A673 (cell line): ENCODE measurements around the gene NCAPH2.

Source experiments
- EZH2 ChIP-seq: fragments of 200-600 bp; sonication (generic); IDR thresholded peaks from 2 replicates; pipeline ENCODE4 v1.6.1; 2017; ENCODE audit warnings: borderline replicate concordance, low read depth, mild to moderate bottlenecking, mixed read lengths, antibody characterized with exemption, low read length; ENCODE audit not compliant: poor library complexity, severe bottlenecking
- TF ChIP-seq, protein P1 (sequence below): fragments of 300-800, 200-600 bp; sonication (generic); conservative IDR thresholded peaks from 2 replicates; pipeline ENCODE4 v1.5.1; 2017; ENCODE audit warnings: low read depth, mild to moderate bottlenecking, antibody characterized with exemption, low read length, moderate library complexity, mixed read lengths

DNA sequence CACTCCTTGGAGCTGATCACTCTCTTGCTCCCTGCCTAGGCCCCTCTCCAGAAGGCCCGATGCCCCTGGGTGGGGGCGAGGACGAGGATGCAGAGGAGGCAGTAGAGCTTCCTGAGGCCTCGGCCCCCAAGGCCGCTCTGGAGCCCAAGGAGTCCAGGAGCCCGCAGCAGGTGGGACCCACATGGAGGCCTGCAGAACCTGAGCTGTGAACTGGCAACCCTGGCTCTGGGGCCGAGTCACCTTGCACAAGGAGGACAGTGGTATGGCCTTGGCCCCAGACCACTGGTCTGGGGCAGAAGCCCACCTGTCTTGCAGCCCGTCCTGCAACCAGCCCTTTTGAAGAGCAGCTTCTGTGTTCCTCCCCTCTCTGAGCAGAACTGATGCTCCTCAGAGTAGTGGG, 11.1 kb downstream of the NCAPH2 start:
- TF ChIP-seq, protein P1, sequence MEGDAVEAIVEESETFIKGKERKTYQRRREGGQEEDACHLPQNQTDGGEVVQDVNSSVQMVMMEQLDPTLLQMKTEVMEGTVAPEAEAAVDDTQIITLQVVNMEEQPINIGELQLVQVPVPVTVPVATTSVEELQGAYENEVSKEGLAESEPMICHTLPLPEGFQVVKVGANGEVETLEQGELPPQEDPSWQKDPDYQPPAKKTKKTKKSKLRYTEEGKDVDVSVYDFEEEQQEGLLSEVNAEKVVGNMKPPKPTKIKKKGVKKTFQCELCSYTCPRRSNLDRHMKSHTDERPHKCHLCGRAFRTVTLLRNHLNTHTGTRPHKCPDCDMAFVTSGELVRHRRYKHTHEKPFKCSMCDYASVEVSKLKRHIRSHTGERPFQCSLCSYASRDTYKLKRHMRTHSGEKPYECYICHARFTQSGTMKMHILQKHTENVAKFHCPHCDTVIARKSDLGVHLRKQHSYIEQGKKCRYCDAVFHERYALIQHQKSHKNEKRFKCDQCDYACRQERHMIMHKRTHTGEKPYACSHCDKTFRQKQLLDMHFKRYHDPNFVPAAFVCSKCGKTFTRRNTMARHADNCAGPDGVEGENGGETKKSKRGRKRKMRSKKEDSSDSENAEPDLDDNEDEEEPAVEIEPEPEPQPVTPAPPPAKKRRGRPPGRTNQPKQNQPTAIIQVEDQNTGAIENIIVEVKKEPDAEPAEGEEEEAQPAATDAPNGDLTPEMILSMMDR: no peak
- no peak for TF ChIP-seq EZH2
